H1 (cell line): ENCODE measurements around the gene APPL2. TPM values are rescaled to one million over a fixed set of nuclear protein-coding genes. Genes with fewer than 3 reads are reported as not detected.

Source experiments
- CTCF ChIA-PET: fragments of 300-600 bp; sonication (Branson Sonifier 250); formaldehyde crosslinking; loops from one replicate; lab custom pipeline; 2021; ENCODE audit not compliant: partially characterized antibody; lab: Charles Lee
- POLR2A ChIA-PET: fragments of 300-600 bp; sonication (Branson Sonifier 250); formaldehyde crosslinking; loops from one replicate; lab custom pipeline; 2021; ENCODE audit warnings: inconsistent platforms; ENCODE audit not compliant: partially characterized antibody; lab: Charles Lee
- DNase-seq, 2 experiments: peaks; one replicate each; pipeline versions ENCODE4 v3.0.0 to v3.0.0-alpha.2; 2010 to 2022; ENCODE audit warnings: low spot score in 2 of 2, low read depth in 1 of 2, mixed read lengths in 1 of 2
- FAIRE-seq: peaks from 2 replicates; lab custom pipeline; 2011; peaks lifted over from hg19 to GRCh38; lab: Jason Lieb, UNC
- H2AFZ ChIP-seq: 2 replicates; pipeline ENCODE4 v1.8.1; 2012; ENCODE audit warnings: low read length, inconsistent platforms
- H2AK5ac ChIP-seq: 2 replicates; pipeline ENCODE4 v1.6.1; 2013; ENCODE audit warnings: low read depth, low read length
- H2BK120ac ChIP-seq: replicated peaks from 2 replicates; pipeline ENCODE3; 2013; ENCODE audit warnings: low read depth, low read length, inconsistent platforms
- H2BK12ac ChIP-seq: 2 replicates; pipeline ENCODE4 v1.6.1; 2013; ENCODE audit warnings: low read depth, low read length
- H2BK15ac ChIP-seq: 2 replicates; pipeline ENCODE4 v1.6.1; 2013; ENCODE audit warnings: low read length
- H2BK20ac ChIP-seq: 2 replicates; pipeline ENCODE4 v1.6.1; 2013; ENCODE audit warnings: low read length
- H2BK5ac ChIP-seq: 2 replicates; pipeline ENCODE4 v1.6.1; 2013; ENCODE audit warnings: low read depth, low read length
- H3K14ac ChIP-seq: 2 replicates; pipeline ENCODE4 v1.6.1; 2013; ENCODE audit warnings: inconsistent platforms; ENCODE audit not compliant: insufficient read length
- H3K18ac ChIP-seq: 2 replicates; pipeline ENCODE4 v1.6.1; 2013; ENCODE audit warnings: low read length; ENCODE audit errors: extremely low read depth
- H3K23ac ChIP-seq: 2 replicates; pipeline ENCODE4 v1.6.1; 2013; ENCODE audit warnings: inconsistent platforms; ENCODE audit not compliant: insufficient read length
- H3K23me2 ChIP-seq: 2 replicates; pipeline ENCODE4 v1.6.1; 2013; ENCODE audit warnings: low read depth, low read length
- H3K27ac ChIP-seq: 2 replicates; pipeline ENCODE4 v1.6.1; 2011; ENCODE audit warnings: low read depth, low read length, inconsistent platforms
- H3K27me3 ChIP-seq, 4 experiments: replicated peaks in 1 of 4; 1 replicate in 1 of 4; 2 replicates in 3 of 4; pipeline versions ENCODE4 v1.6.1 to v1.8.1; 2011 to 2013; ENCODE audit warnings: low read length in 3 of 4, mild to moderate bottlenecking in 3 of 4, inconsistent platforms in 2 of 4, mixed read lengths in 2 of 4, moderate library complexity in 1 of 4; ENCODE audit not compliant: control insufficient read depth in 3 of 4, insufficient read depth in 3 of 4; ENCODE audit errors: extremely low read depth in 1 of 4
- H3K36me3 ChIP-seq, 4 experiments: 2 replicates each; pipeline versions ENCODE4 v1.6.1 to v1.8.1; 2011 to 2013; ENCODE audit warnings: mild to moderate bottlenecking in 4 of 4, low read length in 3 of 4, moderate library complexity in 2 of 4, control low read depth in 1 of 4, inconsistent platforms in 1 of 4; ENCODE audit not compliant: insufficient read depth in 4 of 4, control insufficient read depth in 2 of 4
- H3K4ac ChIP-seq: replicated peaks from 2 replicates; pipeline ENCODE3; 2013; ENCODE audit warnings: low read length, low read depth, mixed read lengths, inconsistent platforms; ENCODE audit not compliant: insufficient read length
- H3K4me1 ChIP-seq, 4 experiments: replicated peaks in 1 of 4; 1 replicate in 1 of 4; 2 replicates in 3 of 4; pipeline versions ENCODE4 v1.6.1 to v1.8.1; 2011 to 2013; ENCODE audit warnings: low read length in 3 of 4, inconsistent platforms in 2 of 4, mixed read lengths in 1 of 4; ENCODE audit not compliant: insufficient read depth in 4 of 4, control insufficient read depth in 3 of 4
- H3K4me2 ChIP-seq, 2 experiments: 2 replicates each; pipeline versions ENCODE4 v1.6.1 to v1.8.1; 2011 to 2013; ENCODE audit warnings: low read depth in 2 of 2, low read length in 2 of 2, control low read depth in 1 of 2, inconsistent platforms in 1 of 2, mild to moderate bottlenecking in 1 of 2; ENCODE audit not compliant: insufficient read depth in 1 of 2
- H3K4me3 ChIP-seq, 4 experiments: fragments of 200-600, 300-600 bp in 1 of 4; sonication (generic), shearing (Covaris generic), sonication (Bioruptor Twin) in 1 of 4; 2 replicates each; pipeline versions ENCODE4 v1.5.1 to v1.8.1; 2011 to 2016; ENCODE audit warnings: low read length in 4 of 4, low read depth in 3 of 4, control low read depth in 2 of 4, inconsistent platforms in 2 of 4, mild to moderate bottlenecking in 2 of 4, mixed read lengths in 1 of 4, moderate library complexity in 1 of 4; ENCODE audit not compliant: insufficient read depth in 2 of 4; ENCODE audit errors: extremely low read depth in 1 of 4
- H3K56ac ChIP-seq: replicated peaks from 2 replicates; pipeline ENCODE3; 2013; ENCODE audit warnings: low read depth, mild to moderate bottlenecking, mixed read lengths, low read length, inconsistent platforms; ENCODE audit not compliant: insufficient read length
- H3K79me1 ChIP-seq: 2 replicates; pipeline ENCODE4 v1.6.1; 2013; ENCODE audit warnings: low read depth, low read length, control low read depth
- H3K79me2 ChIP-seq, 2 experiments: 2 replicates each; pipeline versions ENCODE4 v1.6.1 to v1.8.1; 2012 to 2013; ENCODE audit warnings: low read length in 2 of 2, mild to moderate bottlenecking in 2 of 2, inconsistent platforms in 1 of 2; ENCODE audit not compliant: insufficient read depth in 2 of 2, control insufficient read depth in 1 of 2
- H3K9ac ChIP-seq, 4 experiments: replicated peaks in 1 of 4; 1 replicate in 1 of 4; 2 replicates in 3 of 4; pipeline versions ENCODE4 v1.6.1 to v1.8.1; 2011 to 2013; ENCODE audit warnings: low read depth in 3 of 4, low read length in 3 of 4, control low read depth in 2 of 4, mild to moderate bottlenecking in 2 of 4, moderate library complexity in 2 of 4, inconsistent platforms in 1 of 4; ENCODE audit errors: extremely low read depth in 1 of 4
- H3K9me3 ChIP-seq, 2 experiments: 2 replicates each; pipeline versions ENCODE4 v1.6.1 to v1.8.1; 2012 to 2013; ENCODE audit warnings: mild to moderate bottlenecking in 2 of 2, moderate library complexity in 2 of 2, control low read depth in 1 of 2, inconsistent platforms in 1 of 2, low read depth in 1 of 2, low read length in 1 of 2, mixed read lengths in 1 of 2; ENCODE audit not compliant: insufficient read depth in 2 of 2
- H4K20me1 ChIP-seq, 2 experiments: replicated peaks in 1 of 2; 2 replicates each; pipeline versions ENCODE3 to v1.8.1; 2011 to 2013; ENCODE audit warnings: inconsistent platforms in 2 of 2, low read length in 2 of 2, mild to moderate bottlenecking in 1 of 2; ENCODE audit not compliant: insufficient read depth in 2 of 2, control insufficient read depth in 1 of 2
- H4K5ac ChIP-seq: 2 replicates; pipeline ENCODE4 v1.6.1; 2013; ENCODE audit warnings: low read length, low read depth, mixed read lengths, inconsistent platforms; ENCODE audit not compliant: insufficient read length
- H4K8ac ChIP-seq: 2 replicates; pipeline ENCODE4 v1.8.0; 2013; ENCODE audit warnings: mild to moderate bottlenecking, moderate library complexity, low read length, inconsistent platforms; ENCODE audit not compliant: insufficient read depth; ENCODE audit errors: extremely low read depth
- H4K91ac ChIP-seq: replicated peaks from 2 replicates; pipeline ENCODE3; 2013; ENCODE audit warnings: low read length, mixed read lengths, inconsistent platforms; ENCODE audit not compliant: insufficient read length
- BCL11A ChIP-seq, 2 experiments: IDR thresholded peaks; one replicate each; pipeline ENCODE4 v1.6.1; 2011; ENCODE audit warnings: low read depth in 2 of 2, low read length in 2 of 2, mild to moderate bottlenecking in 2 of 2
- BRCA1 ChIP-seq: IDR thresholded peaks from 2 replicates; pipeline ENCODE4 v1.6.1; 2012; ENCODE audit warnings: low read depth, low read length, improper control_type of control experiment
- CREB1 ChIP-seq: IDR thresholded peaks from 2 replicates; pipeline ENCODE4 v1.6.1; 2012; ENCODE audit warnings: inconsistent platforms
- EP300 ChIP-seq, 2 experiments: IDR thresholded peaks; 1 replicate in 1 of 2; 2 replicates in 1 of 2; pipeline ENCODE4 v1.6.1; 2011 to 2012; ENCODE audit warnings: low read depth in 2 of 2, low read length in 2 of 2, mild to moderate bottlenecking in 2 of 2, borderline replicate concordance in 1 of 2, inconsistent platforms in 1 of 2, moderate library complexity in 1 of 2
- EZH2 ChIP-seq: fragments of 200-600 bp; sonication (generic); IDR thresholded peaks from 2 replicates; pipeline ENCODE4 v1.7.1; 2012; ENCODE audit warnings: low read depth, mild to moderate bottlenecking, moderate library complexity, low read length, inconsistent platforms; ENCODE audit not compliant: severe bottlenecking
- RFX5 ChIP-seq: IDR thresholded peaks from 2 replicates; pipeline ENCODE4 v1.6.1; 2011; ENCODE audit warnings: low read depth, low read length, improper control_type of control experiment, borderline replicate concordance
- SIN3A ChIP-seq, 2 experiments: IDR thresholded peaks in 1 of 2; conservative IDR thresholded peaks in 1 of 2; 2 replicates each; pipeline ENCODE4 v1.6.1; 2011 to 2012; ENCODE audit warnings: low read length in 2 of 2, improper control_type of control experiment in 1 of 2, low read depth in 1 of 2, mild to moderate bottlenecking in 1 of 2
- WGBS, 2 experiments: shearing (Covaris generic) in 1 of 2; methylation state at CpG; one replicate each; pipeline versions ENCODE4 v1.1.6 to v1.1.7; 2013 to 2015; ENCODE audit warnings: low lambda C conversion rate in 2 of 2, mixed read lengths in 2 of 2, inconsistent platforms in 1 of 2, low coverage in 1 of 2, missing lambda C conversion rate in 1 of 2; ENCODE audit not compliant: insufficient replicate concordance in 2 of 2, insufficient coverage in 1 of 2, insufficient read length in 1 of 2; ENCODE audit errors: extremely low coverage in 1 of 2, missing lambda C conversion rate in 1 of 2; 5-methylcytosine and 5-hydroxymethylcytosine counted together
- polyA plus RNA-seq, 7 experiments: library from polyadenylated mRNA; depleted of rRNA in 3 of 7; stranded (reverse) in 5 of 7; unstranded in 2 of 7; fragments of >200 nt in 5 of 7; fragments of 200-250 nt in 2 of 7; gene quantifications; 1 replicate in 5 of 7; 2 replicates in 1 of 7; 4 replicates in 1 of 7; pipeline versions ENCODE4 v1.2.1 to v1.2.3, GENCODE V29; 2011 to 2013; ENCODE audit warnings: missing spikeins in 2 of 7, mixed read lengths in 2 of 7
- total RNA-seq: library from RNA; stranded (reverse); fragmentation: NEBNext Ultra II Directional; extraction: Animal tissue kit (Norgen Biotek cat#: 25700); gene quantifications from 2 replicates; pipeline ENCODE4 v1.2.1, GENCODE V29; 2021

Gene APPL2
- total and polyA plus RNA-seq, 2 of the 8 experiments (the other 6 are each of a cell fraction or from before 2014, with no cell fraction given), result 8.9 to 22.9 TPM

- no peak overlapping the region for H4K91ac ChIP-seq
- FAIRE-seq, result no peak
- H3K23me2 ChIP-seq, result no peaks in the 10 kb centered on the region
- H3K56ac ChIP-seq, result no peak overlapping the region
- H2BK15ac ChIP-seq, result no peak overlapping the region
- no peak overlapping the region for H3K4ac ChIP-seq
- WGBS, 2 experiments, result 90% methylated on average over 16 of the region's 16 CpGs; no CpG with 5 or more reads in 1 of the 2 experiments
- no peaks in the 10 kb centered on the region for H3K79me2 ChIP-seq
- H4K5ac ChIP-seq, result no peak overlapping the region
- H3K4me3 ChIP-seq, result no peak overlapping the region
- no peak overlapping the region for H4K8ac ChIP-seq
- no peak overlapping the region for H3K18ac ChIP-seq
- no peak overlapping the region for H3K23ac ChIP-seq
- H3K4me1 ChIP-seq, result no peaks in the 10 kb centered on the region
- H2AFZ ChIP-seq, result no peak overlapping the region
- H2BK12ac ChIP-seq, result no peak overlapping the region
- no peak overlapping the region for H2BK20ac ChIP-seq
- H2AK5ac ChIP-seq, result no peak overlapping the region
- peaks cover 0 to 15% (median 5%) of the 10 kb centered on the region in 4 experiments; a peak in 3 of 8 replicates for H3K36me3 ChIP-seq
- no peak overlapping the region for H2BK120ac ChIP-seq
- H3K14ac ChIP-seq, result no peak overlapping the region
- no peaks in the 10 kb centered on the region for H3K9me3 ChIP-seq
- H3K79me1 ChIP-seq, result no peaks in the 10 kb centered on the region
- no peak for DNase-seq
- H2BK5ac ChIP-seq, result no peak overlapping the region
- POLR2A ChIA-PET, result interaction anchor here (0.6 to 1.0 kb wide), 3 partner anchors 12 to 29 kb away, joined by 3 to 4 read pairs (median 3); partner anchors contain the start of gene APPL2
- CTCF ChIA-PET, result interaction anchor here (1.8 kb wide), 1 partner anchor 14 kb away, joined by 5 read pairs; no protein-coding TSS in a partner anchor
- no peak overlapping the region for H3K9ac ChIP-seq
- H3K4me2 ChIP-seq, result no peak overlapping the region
- H3K27ac ChIP-seq, result no peak overlapping the region
- no peaks in the 10 kb centered on the region for H3K27me3 ChIP-seq
- H4K20me1 ChIP-seq, result peaks cover 0 to 1% of the 10 kb centered on the region in 2 experiments
- TF ChIP-seq CREB1, result no peak
- no peak for TF ChIP-seq SIN3A (conservative IDR thresholded peaks at IDR 0.05 in 1 of 2, IDR thresholded peaks at IDR 0.05 in 1 of 2; ENCODE audit: low read depth in 1 of 2, low read length in 2 of 2)
- TF ChIP-seq BRCA1, result no peak
- no peak for TF ChIP-seq EP300 (IDR thresholded peaks at IDR 0.05; ENCODE audit: borderline replicate concordance in 1 of 2, low read depth in 2 of 2, low read length in 2 of 2)
- TF ChIP-seq RFX5, result no peak
- TF ChIP-seq BCL11A (IDR thresholded peaks at IDR 0.05; ENCODE audit: low read depth in 2 of 2, low read length in 2 of 2), result no peak
- TF ChIP-seq EZH2, result no peak
Measured at GRCh38 chr12:105206686-105207374, 29.1 kb downstream of the APPL2 start.
